WTC11 (cell line): Measurements from ENCODE around the gene IL18R1. TPM values are rescaled to one million over a fixed set of nuclear protein-coding genes. Genes with fewer than 3 reads are reported as not detected.

Experiments
- ATAC-seq: fragments of 200-7000 bp; cut with Tn5 transposase; 2 replicates; pipeline ENCODE4 v1.10.0; 2021; ENCODE audit warnings: mild to moderate bottlenecking, moderate library complexity
- CTCF ChIA-PET: fragments of 300-600 bp; sonication (Branson Sonifier 250); formaldehyde crosslinking; loops from one replicate; lab custom pipeline; 2021; ENCODE audit warnings: antibody characterized with exemption; lab: Charles Lee
- POLR2A ChIA-PET: fragments of 350-600 bp; sonication (Branson Sonifier 250); formaldehyde crosslinking; loops from one replicate; lab custom pipeline; 2021; ENCODE audit warnings: antibody characterized with exemption; lab: Charles Lee
- DNase-seq: peaks from one replicate; pipeline ENCODE4 v3.0.0; 2021; ENCODE audit warnings: low spot score
- H3K27ac Mint-ChIP-seq: 2 replicates; pipeline ENCODE4 v1.8.0; 2021; ENCODE audit warnings: mixed read lengths
- H3K27me3 Mint-ChIP-seq: 2 replicates; pipeline ENCODE4 v1.8.0; 2021; ENCODE audit warnings: low read depth, mild to moderate bottlenecking, moderate library complexity, mixed read lengths
- H3K36me3 Mint-ChIP-seq: 2 replicates; pipeline ENCODE4 v1.8.0; 2021; ENCODE audit warnings: mixed read lengths
- H3K4me1 Mint-ChIP-seq: 2 replicates; pipeline ENCODE4 v1.8.0; 2022; ENCODE audit warnings: mixed read lengths
- H3K4me3 Mint-ChIP-seq: 2 replicates; pipeline ENCODE4 v1.8.0; 2021; ENCODE audit warnings: mild to moderate bottlenecking, moderate library complexity, mixed read lengths
- H3K9me3 Mint-ChIP-seq: 2 replicates; pipeline ENCODE4 v1.8.0; 2021; ENCODE audit warnings: mixed read lengths
- ATF1 ChIP-seq: sonication (generic); formaldehyde crosslinking; IDR thresholded peaks from 2 replicates; pipeline ENCODE4 v1.8.1; 2023; ENCODE audit warnings: mild to moderate bottlenecking, moderate library complexity, missing genetic modification reagents
- CREB1 ChIP-seq: sonication (generic); formaldehyde crosslinking; IDR thresholded peaks from 2 replicates; pipeline ENCODE4 v1.8.0; 2023; ENCODE audit warnings: mild to moderate bottlenecking, missing genetic modification reagents
- CREM ChIP-seq: sonication (generic); formaldehyde crosslinking; IDR thresholded peaks from 2 replicates; pipeline ENCODE4 v1.8.1; 2022; ENCODE audit warnings: mild to moderate bottlenecking, missing genetic modification reagents, moderate library complexity
- E2F4 ChIP-seq: sonication (generic); formaldehyde crosslinking; IDR thresholded peaks from 2 replicates; pipeline ENCODE4 v1.8.1; 2022; ENCODE audit warnings: low read depth, mild to moderate bottlenecking, moderate library complexity, missing genetic modification reagents, borderline replicate concordance
- E2F5 ChIP-seq: sonication (generic); formaldehyde crosslinking; IDR thresholded peaks from 2 replicates; pipeline ENCODE4 v1.8.1; 2022; ENCODE audit warnings: mild to moderate bottlenecking, moderate library complexity, missing genetic modification reagents
- ERG ChIP-seq: fragments of 250-450 bp; sonication (Bioruptor Pico); IDR thresholded peaks from 2 replicates; pipeline ENCODE4 v1.8.0; 2021; ENCODE audit warnings: mild to moderate bottlenecking
- ETV6 ChIP-seq: sonication (generic); formaldehyde crosslinking; IDR thresholded peaks from 2 replicates; pipeline ENCODE4 v1.8.1; 2022; ENCODE audit warnings: mild to moderate bottlenecking, missing genetic modification reagents
- FOXK1 ChIP-seq: sonication (generic); formaldehyde crosslinking; IDR thresholded peaks from 2 replicates; pipeline ENCODE4 v1.8.0; 2022; ENCODE audit warnings: mild to moderate bottlenecking, moderate library complexity, missing genetic modification reagents
- HMGA2 ChIP-seq: fragments of 250-450 bp; sonication (Bioruptor Pico); IDR thresholded peaks from 2 replicates; pipeline ENCODE4 v1.4.0; 2021; ENCODE audit warnings: mild to moderate bottlenecking, moderate library complexity
- HMGXB4 ChIP-seq: sonication (generic); formaldehyde crosslinking; IDR thresholded peaks from 2 replicates; pipeline ENCODE4 v1.8.1; 2023; ENCODE audit warnings: mild to moderate bottlenecking, moderate library complexity, missing genetic modification reagents
- JAZF1 ChIP-seq: fragments of 250-450 bp; sonication (Bioruptor Pico); IDR thresholded peaks from 2 replicates; pipeline ENCODE4 v1.9.0; 2021; ENCODE audit warnings: moderate library complexity, mild to moderate bottlenecking, inconsistent platforms
- KAT7 ChIP-seq: sonication (generic); formaldehyde crosslinking; IDR thresholded peaks from 2 replicates; pipeline ENCODE4 v1.8.1; 2023; ENCODE audit warnings: missing genetic modification reagents, mild to moderate bottlenecking, borderline replicate concordance
- MAX ChIP-seq: sonication (generic); formaldehyde crosslinking; IDR thresholded peaks from 2 replicates; pipeline ENCODE4 v1.8.0; 2022; ENCODE audit warnings: mild to moderate bottlenecking, missing genetic modification reagents
- MLX ChIP-seq: sonication (generic); formaldehyde crosslinking; IDR thresholded peaks from 2 replicates; pipeline ENCODE4 v1.8.1; 2023; ENCODE audit warnings: mild to moderate bottlenecking, missing genetic modification reagents, moderate library complexity
- ZMAT4 ChIP-seq: fragments of 250-450 bp; sonication (Bioruptor Pico); IDR thresholded peaks from 2 replicates; pipeline ENCODE4 v1.9.0; 2021; ENCODE audit warnings: mild to moderate bottlenecking
- ZNF138 ChIP-seq: sonication (generic); formaldehyde crosslinking; conservative IDR thresholded peaks from 2 replicates; pipeline ENCODE4 v1.8.1; 2022; ENCODE audit warnings: mild to moderate bottlenecking, moderate library complexity, missing genetic modification reagents
- ZNF232 ChIP-seq: sonication (generic); formaldehyde crosslinking; IDR thresholded peaks from 2 replicates; pipeline ENCODE4 v1.8.0; 2022; ENCODE audit warnings: mild to moderate bottlenecking, missing genetic modification reagents
- ZNF317 ChIP-seq: sonication (generic); formaldehyde crosslinking; IDR thresholded peaks from 2 replicates; pipeline ENCODE4 v1.8.1; 2023; ENCODE audit warnings: low read depth, mild to moderate bottlenecking, moderate library complexity, missing genetic modification reagents, borderline replicate concordance
- ZNF396 ChIP-seq: fragments of 250-450 bp; sonication (Bioruptor Pico); IDR thresholded peaks from 2 replicates; pipeline ENCODE4 v1.8.0; 2021; ENCODE audit warnings: mild to moderate bottlenecking, moderate library complexity, borderline replicate concordance
- ZNF423 ChIP-seq: fragments of 250-450 bp; sonication (Bioruptor Pico); IDR thresholded peaks from 2 replicates; pipeline ENCODE4 v2.1.2; 2022; ENCODE audit warnings: mild to moderate bottlenecking, moderate library complexity
- ZNF512 ChIP-seq: sonication (generic); formaldehyde crosslinking; IDR thresholded peaks from 2 replicates; pipeline ENCODE4 v1.8.1; 2022; ENCODE audit warnings: missing genetic modification reagents, borderline replicate concordance
- total RNA-seq: library from RNA; stranded (reverse); gene quantifications from 3 replicates; pipeline ENCODE4 v1.2.3, GENCODE V29; 2021

IL18R1 gene
- total RNA-seq, 1 experiment from 2014 or later = not detected

DNA sequence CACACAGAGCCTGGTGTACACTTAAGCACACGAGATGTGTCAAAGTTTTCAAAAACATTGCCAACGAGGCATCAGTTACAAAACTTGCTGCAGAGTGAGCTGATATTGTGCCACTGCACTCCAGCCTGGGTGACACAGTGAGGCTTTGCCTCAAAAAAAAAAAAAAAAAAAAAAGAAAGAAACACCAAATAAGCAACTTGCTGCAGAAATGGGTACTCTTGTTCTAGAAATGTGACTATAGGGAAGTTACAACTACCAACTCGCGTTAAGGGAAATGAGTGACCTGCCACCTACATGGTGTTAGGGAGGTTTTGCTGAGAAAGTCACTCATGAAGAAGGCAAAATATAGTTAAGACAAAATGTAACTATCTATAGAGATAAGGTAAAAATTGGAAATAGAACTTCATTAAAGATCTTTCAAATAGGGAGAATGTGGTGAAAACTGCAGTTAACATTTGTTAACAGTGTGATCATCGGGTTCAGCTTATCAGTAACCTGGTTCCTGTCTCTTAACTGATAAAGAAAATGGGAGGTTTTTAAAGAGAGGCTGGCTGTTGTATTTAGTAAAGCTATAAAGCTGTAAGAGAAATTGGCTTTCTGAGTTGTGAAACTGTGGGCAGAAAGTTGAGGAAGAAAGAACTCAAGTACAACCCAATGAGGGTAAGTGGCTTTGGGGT, 44.5 kb upstream of the IL18R1 start, which contains the start of gene IL1RL1:
Gene IL1RL1 (plus strand): TSS at position 600 of the 677 bp plus-strand sequence. CDS start 26,702 bp downstream, outside the sequence.
- H3K9me3 Mint-ChIP-seq = peaks cover 34% of the 10 kb centered on the region
- H3K4me3 Mint-ChIP-seq = no peak within 1 kb of the TSS
- ATAC-seq (no peak), DNase-seq (no peak)
- peaks cover 3% of the 10 kb centered on the region for H3K36me3 Mint-ChIP-seq
- POLR2A ChIA-PET = no interaction called here
- peaks cover 2% of the 10 kb centered on the region; the same call in 1 of the 2 replicates for H3K27me3 Mint-ChIP-seq
- CTCF ChIA-PET = interaction anchor here (0.6 to 2.4 kb wide), 3 partner anchors 9 to 305 kb away, joined by 3 to 8 read pairs (median 4); no protein-coding TSS in a partner anchor
- no peak within 1 kb of the TSS for H3K27ac Mint-ChIP-seq
- no peaks in the 10 kb centered on the region for H3K4me1 Mint-ChIP-seq
- TF ChIP-seq ZNF317 (CRISPR knock-in tag) (no peak), ETV6 (CRISPR knock-in tag) (no peak), CREM (CRISPR knock-in tag) (no peak), FOXK1 (CRISPR knock-in tag) (no peak), ZNF423 (CRISPR knock-in tag) (no peak), MLX (no peak)

DNA sequence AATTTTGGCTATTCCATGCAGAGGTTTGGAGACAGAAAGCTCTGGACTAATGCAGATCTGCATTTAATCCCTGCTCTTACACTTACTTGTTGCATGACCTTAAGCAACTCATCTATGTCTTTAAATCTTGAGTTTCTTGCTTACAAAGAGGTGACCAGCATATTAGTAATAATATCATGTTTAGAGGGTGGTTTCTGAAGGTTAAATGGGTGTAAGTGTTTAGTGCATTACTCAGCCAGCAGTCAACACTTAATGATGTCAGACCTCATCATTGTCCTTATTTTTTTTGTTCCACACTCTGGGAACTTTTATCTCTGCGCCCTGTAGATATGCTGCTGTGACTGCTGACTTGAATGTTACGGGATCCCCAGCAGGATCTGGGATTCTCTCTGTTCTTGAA, 42.6 kb upstream of the IL18R1 start:
- POLR2A ChIA-PET = no interaction called here
- CTCF ChIA-PET = no interaction called here
- no peaks in the 10 kb centered on the region for H3K27me3 Mint-ChIP-seq
- H3K4me1 Mint-ChIP-seq = no peaks in the 10 kb centered on the region
- no peak overlapping the region for H3K27ac Mint-ChIP-seq
- DNase-seq (no peak), ATAC-seq (no peak)
- no peak overlapping the region for H3K4me3 Mint-ChIP-seq
- TF ChIP-seq ERG (CRISPR knock-in tag) = no peak
- no peak for TF ChIP-seq ZNF138
- peaks cover 36% of the 10 kb centered on the region for H3K9me3 Mint-ChIP-seq
- peaks cover 3% of the 10 kb centered on the region for H3K36me3 Mint-ChIP-seq

DNA sequence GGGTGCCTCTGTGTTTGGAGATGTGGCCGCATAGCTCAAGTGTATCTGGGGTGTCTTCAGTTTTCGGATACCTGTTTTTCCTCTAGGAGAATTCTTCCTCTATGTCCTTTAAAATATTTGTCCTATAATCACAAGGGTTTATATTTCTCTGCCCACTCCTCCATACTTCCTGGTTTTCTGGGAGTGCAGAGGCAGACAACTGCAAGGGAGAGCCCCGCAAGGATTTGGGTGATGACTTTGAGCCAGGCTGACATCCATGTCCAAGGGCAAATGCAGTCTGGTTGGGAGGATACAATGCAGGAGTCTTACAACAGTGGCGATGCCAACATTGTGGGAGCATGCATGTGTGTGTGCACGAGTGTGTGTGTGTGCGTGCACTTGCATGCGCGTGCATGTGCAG, 42.1 kb upstream of the IL18R1 start:
- H3K4me1 Mint-ChIP-seq = no peaks in the 10 kb centered on the region
- H3K4me3 Mint-ChIP-seq = no peak overlapping the region
- DNase-seq (no peak), ATAC-seq (no peak)
- ChIA-PET CTCF (no interaction called here), POLR2A (no interaction called here)
- peaks cover 3% of the 10 kb centered on the region for H3K36me3 Mint-ChIP-seq
- H3K27me3 Mint-ChIP-seq = no peaks in the 10 kb centered on the region
- no peak overlapping the region for H3K27ac Mint-ChIP-seq
- peaks cover 36% of the 10 kb centered on the region for H3K9me3 Mint-ChIP-seq
- no peak for TF ChIP-seq ZNF232
- TF ChIP-seq E2F4 (CRISPR knock-in tag) = no peak
- no peak for TF ChIP-seq KAT7 (CRISPR knock-in tag)
- TF ChIP-seq E2F5 = no peak
- no peak for TF ChIP-seq JAZF1
- TF ChIP-seq CREB1 (CRISPR knock-in tag) = no peak
- no peak for TF ChIP-seq MAX (CRISPR knock-in tag)
- TF ChIP-seq ZNF396 (CRISPR knock-in tag) = no peak
- no peak for TF ChIP-seq HMGXB4 (CRISPR knock-in tag)
- TF ChIP-seq ZNF423 (CRISPR knock-in tag) = no peak
- no peak for TF ChIP-seq ZNF512
- TF ChIP-seq ATF1 = no peak
- no peak for TF ChIP-seq ZMAT4 (CRISPR knock-in tag)
- no peak for TF ChIP-seq ETV6 (CRISPR knock-in tag)
- TF ChIP-seq HMGA2 (CRISPR knock-in tag) = no peak
